ENCODE measurements around the gene TMEM260.

DNA sequence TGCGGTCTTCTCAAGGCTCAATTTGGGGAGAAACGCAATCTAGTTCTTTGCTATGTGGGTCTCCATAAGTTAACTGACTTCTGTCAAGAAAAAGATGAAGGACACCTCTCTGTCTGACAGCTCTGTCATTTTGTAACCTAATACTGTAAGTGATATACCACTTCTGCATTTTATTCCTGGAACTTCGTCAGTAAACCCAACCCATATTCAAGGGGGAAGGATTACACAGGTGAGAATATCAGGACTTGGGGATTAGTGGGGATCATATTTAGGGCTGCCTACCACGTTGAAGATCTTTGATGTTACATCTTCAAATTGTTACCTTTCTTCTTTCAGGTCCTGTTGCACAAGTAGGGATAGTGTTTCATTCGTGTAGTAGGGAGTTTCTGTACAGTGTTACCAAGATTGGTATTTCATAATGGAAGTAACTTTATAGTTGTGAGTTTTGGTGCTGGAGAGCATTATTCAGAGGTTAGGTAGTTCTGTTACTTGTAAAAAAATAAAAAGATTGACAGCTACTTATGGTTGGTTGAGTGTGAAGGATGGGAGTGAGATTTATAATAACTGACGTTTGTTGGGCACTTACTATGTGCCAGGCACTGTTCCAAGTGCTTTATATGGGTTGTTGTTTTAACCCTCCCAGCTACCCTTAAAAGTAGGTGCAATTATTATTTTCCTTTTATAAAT, 1.6 kb downstream of the TMEM260 start:
- TF ChIP-seq EP300 (IDR thresholded peaks at IDR 0.05; ENCODE audit: borderline replicate concordance) (no peak), CREB1 (IDR thresholded peaks at IDR 0.05; ENCODE audit: low read depth) (no peak), RAD21 (IDR thresholded peaks at IDR 0.05; ENCODE audit: low read depth) (no peak), NFIC (IDR thresholded peaks at IDR 0.05) (no peak), ZBTB7A (IDR thresholded peaks at IDR 0.05; ENCODE audit: low read depth) (no peak), TAF1 (IDR thresholded peaks at IDR 0.05; ENCODE audit: low read depth) (no peak), CEBPB (IDR thresholded peaks at IDR 0.05) (no peak), TEAD4 (IDR thresholded peaks at IDR 0.05) (no peak), YY1 (IDR thresholded peaks at IDR 0.05; ENCODE audit: low read depth) (no peak), EGR1 (IDR thresholded peaks at IDR 0.05) (no peak), MAX (IDR thresholded peaks at IDR 0.05) (no peak)
- TF ChIP-seq, protein P1, sequence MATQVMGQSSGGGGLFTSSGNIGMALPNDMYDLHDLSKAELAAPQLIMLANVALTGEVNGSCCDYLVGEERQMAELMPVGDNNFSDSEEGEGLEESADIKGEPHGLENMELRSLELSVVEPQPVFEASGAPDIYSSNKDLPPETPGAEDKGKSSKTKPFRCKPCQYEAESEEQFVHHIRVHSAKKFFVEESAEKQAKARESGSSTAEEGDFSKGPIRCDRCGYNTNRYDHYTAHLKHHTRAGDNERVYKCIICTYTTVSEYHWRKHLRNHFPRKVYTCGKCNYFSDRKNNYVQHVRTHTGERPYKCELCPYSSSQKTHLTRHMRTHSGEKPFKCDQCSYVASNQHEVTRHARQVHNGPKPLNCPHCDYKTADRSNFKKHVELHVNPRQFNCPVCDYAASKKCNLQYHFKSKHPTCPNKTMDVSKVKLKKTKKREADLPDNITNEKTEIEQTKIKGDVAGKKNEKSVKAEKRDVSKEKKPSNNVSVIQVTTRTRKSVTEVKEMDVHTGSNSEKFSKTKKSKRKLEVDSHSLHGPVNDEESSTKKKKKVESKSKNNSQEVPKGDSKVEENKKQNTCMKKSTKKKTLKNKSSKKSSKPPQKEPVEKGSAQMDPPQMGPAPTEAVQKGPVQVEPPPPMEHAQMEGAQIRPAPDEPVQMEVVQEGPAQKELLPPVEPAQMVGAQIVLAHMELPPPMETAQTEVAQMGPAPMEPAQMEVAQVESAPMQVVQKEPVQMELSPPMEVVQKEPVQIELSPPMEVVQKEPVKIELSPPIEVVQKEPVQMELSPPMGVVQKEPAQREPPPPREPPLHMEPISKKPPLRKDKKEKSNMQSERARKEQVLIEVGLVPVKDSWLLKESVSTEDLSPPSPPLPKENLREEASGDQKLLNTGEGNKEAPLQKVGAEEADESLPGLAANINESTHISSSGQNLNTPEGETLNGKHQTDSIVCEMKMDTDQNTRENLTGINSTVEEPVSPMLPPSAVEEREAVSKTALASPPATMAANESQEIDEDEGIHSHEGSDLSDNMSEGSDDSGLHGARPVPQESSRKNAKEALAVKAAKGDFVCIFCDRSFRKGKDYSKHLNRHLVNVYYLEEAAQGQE (IDR thresholded peaks at IDR 0.05; ENCODE audit: low read depth), result no peak

Measured in Ishikawa (cell line).